ENCODE measurements around the gene NUP205.

DNA sequence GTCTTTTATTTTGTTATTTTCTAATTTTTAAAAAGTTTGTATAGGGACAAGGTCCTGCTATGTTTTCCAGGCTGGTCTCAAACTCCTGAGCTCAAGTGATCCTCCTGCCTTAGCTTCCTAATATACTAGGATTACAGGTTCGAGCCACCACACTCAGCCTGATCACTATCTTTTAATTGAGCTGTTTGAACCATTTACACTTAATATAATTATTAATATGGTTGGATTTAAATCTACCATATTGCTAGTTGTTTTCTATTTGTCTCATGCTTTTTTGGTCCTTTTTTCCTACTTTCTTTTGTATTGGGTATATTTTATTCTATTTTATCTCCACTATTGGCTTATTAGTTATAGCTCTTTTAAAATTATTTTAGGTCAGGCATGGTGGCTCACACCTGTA lies 34.6 kb upstream of the NUP205 start:
- TF ChIP-seq, protein P1, sequence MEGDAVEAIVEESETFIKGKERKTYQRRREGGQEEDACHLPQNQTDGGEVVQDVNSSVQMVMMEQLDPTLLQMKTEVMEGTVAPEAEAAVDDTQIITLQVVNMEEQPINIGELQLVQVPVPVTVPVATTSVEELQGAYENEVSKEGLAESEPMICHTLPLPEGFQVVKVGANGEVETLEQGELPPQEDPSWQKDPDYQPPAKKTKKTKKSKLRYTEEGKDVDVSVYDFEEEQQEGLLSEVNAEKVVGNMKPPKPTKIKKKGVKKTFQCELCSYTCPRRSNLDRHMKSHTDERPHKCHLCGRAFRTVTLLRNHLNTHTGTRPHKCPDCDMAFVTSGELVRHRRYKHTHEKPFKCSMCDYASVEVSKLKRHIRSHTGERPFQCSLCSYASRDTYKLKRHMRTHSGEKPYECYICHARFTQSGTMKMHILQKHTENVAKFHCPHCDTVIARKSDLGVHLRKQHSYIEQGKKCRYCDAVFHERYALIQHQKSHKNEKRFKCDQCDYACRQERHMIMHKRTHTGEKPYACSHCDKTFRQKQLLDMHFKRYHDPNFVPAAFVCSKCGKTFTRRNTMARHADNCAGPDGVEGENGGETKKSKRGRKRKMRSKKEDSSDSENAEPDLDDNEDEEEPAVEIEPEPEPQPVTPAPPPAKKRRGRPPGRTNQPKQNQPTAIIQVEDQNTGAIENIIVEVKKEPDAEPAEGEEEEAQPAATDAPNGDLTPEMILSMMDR (IDR thresholded peaks at IDR 0.05; ENCODE audit: borderline replicate concordance, extremely low read depth, low read length, poor library complexity, severe bottlenecking) = no peak
- TF ChIP-seq EZH2 (IDR thresholded peaks at IDR 0.05; ENCODE audit: borderline replicate concordance, low read depth, low read length, severe bottlenecking) = no peak

Measured in DND-41 (cell line).